HCT116 (cell line): ENCODE data around the gene TCERG1L.

Experiments used
- CEBPB ChIP-seq: IDR thresholded peaks from 2 replicates; pipeline ENCODE4 v1.6.1; 2012; ENCODE audit warnings: low read depth
- EGR1 ChIP-seq: IDR thresholded peaks from 2 replicates; pipeline ENCODE4 v1.6.1; 2012; ENCODE audit warnings: low read depth
- EZH2 ChIP-seq: fragments of 200-600 bp; sonication (generic); IDR thresholded peaks from 2 replicates; pipeline ENCODE4 v1.6.1; 2017; ENCODE audit warnings: antibody characterized with exemption, mixed run types
- EZH2phosphoT487 ChIP-seq: fragments of 200-600 bp; IDR thresholded peaks from 2 replicates; pipeline ENCODE4 v1.6.1; 2018; ENCODE audit warnings: antibody characterized with exemption, borderline replicate concordance
- POLR2A ChIP-seq: IDR thresholded peaks from 2 replicates; pipeline ENCODE4 v1.7.0; 2011; ENCODE audit warnings: borderline replicate concordance; ENCODE audit not compliant: insufficient read depth, insufficient read length; ENCODE audit errors: extremely low read depth
- POLR2AphosphoS5 ChIP-seq: IDR thresholded peaks from 2 replicates; pipeline ENCODE4 v1.6.1; 2011; ENCODE audit warnings: mild to moderate bottlenecking, low read depth, low read length, moderate library complexity
- RAD21 ChIP-seq: IDR thresholded peaks from 2 replicates; pipeline ENCODE4 v1.6.1; 2012; ENCODE audit warnings: low read depth, mild to moderate bottlenecking
- SIN3A ChIP-seq: IDR thresholded peaks from 2 replicates; pipeline ENCODE4 v1.6.1; 2012; ENCODE audit warnings: low read depth
- ZFX ChIP-seq: fragments of 450-650 bp; IDR thresholded peaks from 2 replicates; pipeline ENCODE4 v1.6.1; 2017
- ZNF274 ChIP-seq: fragments of 200-500 bp; sonication (Bioruptor generic); IDR thresholded peaks from 2 replicates; pipeline ENCODE4 v1.6.1; 2014; ENCODE audit warnings: mild to moderate bottlenecking, low read depth, low read length, inconsistent platforms
- TF ChIP-seq, protein P1 (sequence below), 3 experiments: fragments of 200-600 bp in 1 of 3; sonication (generic) in 1 of 3; IDR thresholded peaks in 2 of 3; conservative IDR thresholded peaks in 1 of 3; 2 replicates each; pipeline ENCODE4 v1.5.1; 2012 to 2017; ENCODE audit warnings: low read depth in 2 of 3, low read length in 2 of 3, antibody characterized with exemption in 1 of 3, borderline replicate concordance in 1 of 3, control low read depth in 1 of 3, mild to moderate bottlenecking in 1 of 3, mixed read lengths in 1 of 3, mixed run types in 1 of 3, moderate library complexity in 1 of 3; ENCODE audit not compliant: insufficient read depth in 1 of 3
- TF ChIP-seq, protein P2 (sequence below): IDR thresholded peaks from 2 replicates; pipeline ENCODE4 v1.6.1; 2012
- TF ChIP-seq, protein P3 (sequence below): IDR thresholded peaks from 2 replicates; pipeline ENCODE4 v1.6.1; 2012; ENCODE audit warnings: low read depth
- TF ChIP-seq, protein P4 (sequence below): IDR thresholded peaks from 2 replicates; pipeline ENCODE4 v1.6.1; 2012

DNA sequence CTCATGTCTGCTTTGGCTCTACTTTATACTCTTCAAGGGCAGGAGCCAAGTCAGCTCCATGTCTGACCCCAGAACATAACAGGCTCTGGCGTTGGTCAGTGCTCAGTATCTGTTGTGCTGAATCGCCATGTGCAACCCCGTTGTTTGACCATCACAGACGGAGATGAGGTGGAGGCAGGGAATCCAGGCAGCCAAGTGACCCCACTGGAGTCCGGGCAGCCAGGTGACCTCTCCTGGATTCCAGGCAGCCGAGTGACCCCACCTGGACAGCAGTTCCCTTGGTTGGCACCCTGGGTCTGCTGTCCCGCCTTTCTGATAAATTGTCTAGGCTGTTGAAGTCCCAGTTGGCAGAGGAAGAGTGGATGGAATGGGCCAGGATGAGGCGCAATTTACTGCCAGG lies 232.2 kb downstream of the TCERG1L start:
- TF ChIP-seq, protein P1, sequence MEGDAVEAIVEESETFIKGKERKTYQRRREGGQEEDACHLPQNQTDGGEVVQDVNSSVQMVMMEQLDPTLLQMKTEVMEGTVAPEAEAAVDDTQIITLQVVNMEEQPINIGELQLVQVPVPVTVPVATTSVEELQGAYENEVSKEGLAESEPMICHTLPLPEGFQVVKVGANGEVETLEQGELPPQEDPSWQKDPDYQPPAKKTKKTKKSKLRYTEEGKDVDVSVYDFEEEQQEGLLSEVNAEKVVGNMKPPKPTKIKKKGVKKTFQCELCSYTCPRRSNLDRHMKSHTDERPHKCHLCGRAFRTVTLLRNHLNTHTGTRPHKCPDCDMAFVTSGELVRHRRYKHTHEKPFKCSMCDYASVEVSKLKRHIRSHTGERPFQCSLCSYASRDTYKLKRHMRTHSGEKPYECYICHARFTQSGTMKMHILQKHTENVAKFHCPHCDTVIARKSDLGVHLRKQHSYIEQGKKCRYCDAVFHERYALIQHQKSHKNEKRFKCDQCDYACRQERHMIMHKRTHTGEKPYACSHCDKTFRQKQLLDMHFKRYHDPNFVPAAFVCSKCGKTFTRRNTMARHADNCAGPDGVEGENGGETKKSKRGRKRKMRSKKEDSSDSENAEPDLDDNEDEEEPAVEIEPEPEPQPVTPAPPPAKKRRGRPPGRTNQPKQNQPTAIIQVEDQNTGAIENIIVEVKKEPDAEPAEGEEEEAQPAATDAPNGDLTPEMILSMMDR (IDR thresholded peaks at IDR 0.05 in 2 of 3, conservative IDR thresholded peaks at IDR 0.05 in 1 of 3; ENCODE audit: borderline replicate concordance in 1 of 3, insufficient read depth in 1 of 3, low read depth in 2 of 3, low read length in 2 of 3), result no peak
- TF ChIP-seq EZH2 (no peak), POLR2A (no peak), ZNF274 (no peak), RAD21 (no peak), CEBPB (no peak), SIN3A (no peak), ZFX (no peak), EZH2phosphoT487 (no peak), EGR1 (no peak), POLR2AphosphoS5 (no peak)
- TF ChIP-seq, protein P2, sequence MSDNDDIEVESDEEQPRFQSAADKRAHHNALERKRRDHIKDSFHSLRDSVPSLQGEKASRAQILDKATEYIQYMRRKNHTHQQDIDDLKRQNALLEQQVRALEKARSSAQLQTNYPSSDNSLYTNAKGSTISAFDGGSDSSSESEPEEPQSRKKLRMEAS, result no peak
- TF ChIP-seq, protein P3, sequence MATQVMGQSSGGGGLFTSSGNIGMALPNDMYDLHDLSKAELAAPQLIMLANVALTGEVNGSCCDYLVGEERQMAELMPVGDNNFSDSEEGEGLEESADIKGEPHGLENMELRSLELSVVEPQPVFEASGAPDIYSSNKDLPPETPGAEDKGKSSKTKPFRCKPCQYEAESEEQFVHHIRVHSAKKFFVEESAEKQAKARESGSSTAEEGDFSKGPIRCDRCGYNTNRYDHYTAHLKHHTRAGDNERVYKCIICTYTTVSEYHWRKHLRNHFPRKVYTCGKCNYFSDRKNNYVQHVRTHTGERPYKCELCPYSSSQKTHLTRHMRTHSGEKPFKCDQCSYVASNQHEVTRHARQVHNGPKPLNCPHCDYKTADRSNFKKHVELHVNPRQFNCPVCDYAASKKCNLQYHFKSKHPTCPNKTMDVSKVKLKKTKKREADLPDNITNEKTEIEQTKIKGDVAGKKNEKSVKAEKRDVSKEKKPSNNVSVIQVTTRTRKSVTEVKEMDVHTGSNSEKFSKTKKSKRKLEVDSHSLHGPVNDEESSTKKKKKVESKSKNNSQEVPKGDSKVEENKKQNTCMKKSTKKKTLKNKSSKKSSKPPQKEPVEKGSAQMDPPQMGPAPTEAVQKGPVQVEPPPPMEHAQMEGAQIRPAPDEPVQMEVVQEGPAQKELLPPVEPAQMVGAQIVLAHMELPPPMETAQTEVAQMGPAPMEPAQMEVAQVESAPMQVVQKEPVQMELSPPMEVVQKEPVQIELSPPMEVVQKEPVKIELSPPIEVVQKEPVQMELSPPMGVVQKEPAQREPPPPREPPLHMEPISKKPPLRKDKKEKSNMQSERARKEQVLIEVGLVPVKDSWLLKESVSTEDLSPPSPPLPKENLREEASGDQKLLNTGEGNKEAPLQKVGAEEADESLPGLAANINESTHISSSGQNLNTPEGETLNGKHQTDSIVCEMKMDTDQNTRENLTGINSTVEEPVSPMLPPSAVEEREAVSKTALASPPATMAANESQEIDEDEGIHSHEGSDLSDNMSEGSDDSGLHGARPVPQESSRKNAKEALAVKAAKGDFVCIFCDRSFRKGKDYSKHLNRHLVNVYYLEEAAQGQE, result no peak
- TF ChIP-seq, protein P4, sequence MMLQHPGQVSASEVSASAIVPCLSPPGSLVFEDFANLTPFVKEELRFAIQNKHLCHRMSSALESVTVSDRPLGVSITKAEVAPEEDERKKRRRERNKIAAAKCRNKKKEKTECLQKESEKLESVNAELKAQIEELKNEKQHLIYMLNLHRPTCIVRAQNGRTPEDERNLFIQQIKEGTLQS, result no peak
